ENCODE measurements around the gene LCP2.

LCP2 gene

GRCh38 chr5:170292179-170293104 lies 5.1 kb downstream of the LCP2 start:
- H3K27me3 ChIP-seq (ENCODE audit: control insufficient read depth, insufficient read depth, low read length): peaks cover 3% of the 10 kb centered on the region
- H3K36me3 ChIP-seq (ENCODE audit: insufficient read depth, low read length): no peaks in the 10 kb centered on the region
- H3K9me3 ChIP-seq (replicated peaks; ENCODE audit: low read length): no peaks in the 10 kb centered on the region
- no peak overlapping the region for H3K9ac ChIP-seq (ENCODE audit: low read depth, low read length)
- no peaks in the 10 kb centered on the region for H3K4me1 ChIP-seq (ENCODE audit: control insufficient read depth, insufficient read depth, low read length)
- H3K4me3 ChIP-seq (ENCODE audit: low read length): no peak overlapping the region
- no peak overlapping the region for H3K4me2 ChIP-seq (ENCODE audit: low read length)

- no peak overlapping the region for H3K9ac ChIP-seq (ENCODE audit: low read depth, low read length)
- no peaks in the 10 kb centered on the region for H3K36me3 ChIP-seq (ENCODE audit: insufficient read depth, low read length)
- no peak overlapping the region for H3K4me2 ChIP-seq (ENCODE audit: low read length)
- H3K27me3 ChIP-seq (ENCODE audit: control insufficient read depth, insufficient read depth, low read length): peaks cover 3% of the 10 kb centered on the region
- no peaks in the 10 kb centered on the region for H3K4me1 ChIP-seq (ENCODE audit: control insufficient read depth, insufficient read depth, low read length)
- H3K9me3 ChIP-seq (replicated peaks; ENCODE audit: low read length): no peaks in the 10 kb centered on the region
- H3K4me3 ChIP-seq (ENCODE audit: low read length): no peak overlapping the region
Measured at GRCh38 chr5:170290498-170290897, 7.1 kb downstream of the LCP2 start.

- Histone ChIP-seq H3K4me2 (ENCODE audit: low read length) (no peak overlapping the region), H3K4me1 (ENCODE audit: control insufficient read depth, insufficient read depth, low read length) (no peaks in the 10 kb centered on the region), H3K9ac (ENCODE audit: low read depth, low read length) (no peak overlapping the region), H3K9me3 (replicated peaks; ENCODE audit: low read length) (no peaks in the 10 kb centered on the region), H3K36me3 (ENCODE audit: insufficient read depth, low read length) (no peaks in the 10 kb centered on the region), H3K27me3 (ENCODE audit: control insufficient read depth, insufficient read depth, low read length) (peaks cover 3% of the 10 kb centered on the region), H3K4me3 (ENCODE audit: low read length) (no peak overlapping the region)
Measured at GRCh38 chr5:170289764-170290163, 7.8 kb downstream of the LCP2 start.

- H3K4me2 ChIP-seq (ENCODE audit: low read length): no peak overlapping the region
- no peak overlapping the region for H3K4me3 ChIP-seq (ENCODE audit: low read length)
- H3K36me3 ChIP-seq (ENCODE audit: insufficient read depth, low read length): no peaks in the 10 kb centered on the region
Measured at GRCh38 chr5:170289121-170289520, 8.5 kb downstream of the LCP2 start.

GRCh38 chr5:170288551-170288950 lies 9.0 kb downstream of the LCP2 start:
- Histone ChIP-seq H3K9me3 (replicated peaks; ENCODE audit: low read length) (no peaks in the 10 kb centered on the region), H3K4me3 (ENCODE audit: low read length) (no peak overlapping the region), H3K4me2 (ENCODE audit: low read length) (no peak overlapping the region), H3K27me3 (ENCODE audit: control insufficient read depth, insufficient read depth, low read length) (peaks cover 3% of the 10 kb centered on the region), H3K9ac (ENCODE audit: low read depth, low read length) (no peak overlapping the region), H3K36me3 (ENCODE audit: insufficient read depth, low read length) (no peaks in the 10 kb centered on the region), H3K4me1 (ENCODE audit: control insufficient read depth, insufficient read depth, low read length) (no peaks in the 10 kb centered on the region)

More at GRCh38 chr5:170289121-170289520, 8.5 kb downstream of the LCP2 start:
- Histone ChIP-seq H3K4me1 (ENCODE audit: control insufficient read depth, insufficient read depth, low read length) (no peaks in the 10 kb centered on the region), H3K9ac (ENCODE audit: low read depth, low read length) (no peak overlapping the region), H3K9me3 (replicated peaks; ENCODE audit: low read length) (no peaks in the 10 kb centered on the region), H3K27me3 (ENCODE audit: control insufficient read depth, insufficient read depth, low read length) (peaks cover 3% of the 10 kb centered on the region)

GRCh38 chr5:170288151-170288550 lies 9.4 kb downstream of the LCP2 start:
- H3K4me1 ChIP-seq (ENCODE audit: control insufficient read depth, insufficient read depth, low read length): no peaks in the 10 kb centered on the region
- H3K9ac ChIP-seq (ENCODE audit: low read depth, low read length): no peak overlapping the region
- H3K27me3 ChIP-seq (ENCODE audit: control insufficient read depth, insufficient read depth, low read length): peaks cover 3% of the 10 kb centered on the region
- H3K9me3 ChIP-seq (replicated peaks; ENCODE audit: low read length): no peaks in the 10 kb centered on the region
- H3K4me3 ChIP-seq (ENCODE audit: low read length): no peak overlapping the region
- H3K36me3 ChIP-seq (ENCODE audit: insufficient read depth, low read length): no peaks in the 10 kb centered on the region
- H3K4me2 ChIP-seq (ENCODE audit: low read length): no peak overlapping the region

- Histone ChIP-seq H3K4me3 (ENCODE audit: low read length) (no peak overlapping the region), H3K4me2 (ENCODE audit: low read length) (no peak overlapping the region), H3K27me3 (ENCODE audit: control insufficient read depth, insufficient read depth, low read length) (peaks cover under 1% of the 10 kb centered on the region), H3K9me3 (replicated peaks; ENCODE audit: low read length) (no peaks in the 10 kb centered on the region), H3K9ac (ENCODE audit: low read depth, low read length) (no peak overlapping the region), H3K4me1 (ENCODE audit: control insufficient read depth, insufficient read depth, low read length) (no peaks in the 10 kb centered on the region), H3K36me3 (ENCODE audit: insufficient read depth, low read length) (no peaks in the 10 kb centered on the region)
Measured at GRCh38 chr5:170287532-170287931, 10.0 kb downstream of the LCP2 start.

- no peaks in the 10 kb centered on the region for H3K9me3 ChIP-seq (replicated peaks; ENCODE audit: low read length)
- no peaks in the 10 kb centered on the region for H3K27me3 ChIP-seq (ENCODE audit: control insufficient read depth, insufficient read depth, low read length)
- H3K4me2 ChIP-seq (ENCODE audit: low read length): no peak overlapping the region
- H3K9ac ChIP-seq (ENCODE audit: low read depth, low read length): no peak overlapping the region
- H3K4me3 ChIP-seq (ENCODE audit: low read length): no peak overlapping the region
- H3K36me3 ChIP-seq (ENCODE audit: insufficient read depth, low read length): no peaks in the 10 kb centered on the region
- H3K4me1 ChIP-seq (ENCODE audit: control insufficient read depth, insufficient read depth, low read length): no peaks in the 10 kb centered on the region
Measured at GRCh38 chr5:170286386-170286925, 11.1 kb downstream of the LCP2 start.

GRCh38 chr5:170285181-170285580 lies 12.4 kb downstream of the LCP2 start:
- H3K4me1 ChIP-seq (ENCODE audit: control insufficient read depth, insufficient read depth, low read length): no peaks in the 10 kb centered on the region
- H3K9me3 ChIP-seq (replicated peaks; ENCODE audit: low read length): no peaks in the 10 kb centered on the region

GRCh38 chr5:170284231-170284630 lies 13.3 kb downstream of the LCP2 start:
- Histone ChIP-seq H3K4me1 (ENCODE audit: control insufficient read depth, insufficient read depth, low read length) (no peaks in the 10 kb centered on the region), H3K4me3 (ENCODE audit: low read length) (no peak overlapping the region), H3K4me2 (ENCODE audit: low read length) (no peak overlapping the region), H3K9me3 (replicated peaks; ENCODE audit: low read length) (no peaks in the 10 kb centered on the region), H3K36me3 (ENCODE audit: insufficient read depth, low read length) (no peaks in the 10 kb centered on the region), H3K9ac (ENCODE audit: low read depth, low read length) (no peak overlapping the region), H3K27me3 (ENCODE audit: control insufficient read depth, insufficient read depth, low read length) (no peaks in the 10 kb centered on the region)

More at GRCh38 chr5:170285181-170285580, 12.4 kb downstream of the LCP2 start:
- H3K9ac ChIP-seq (ENCODE audit: low read depth, low read length): no peak overlapping the region
- H3K4me3 ChIP-seq (ENCODE audit: low read length): no peak overlapping the region
- no peak overlapping the region for H3K4me2 ChIP-seq (ENCODE audit: low read length)
- H3K27me3 ChIP-seq (ENCODE audit: control insufficient read depth, insufficient read depth, low read length): no peaks in the 10 kb centered on the region
- no peaks in the 10 kb centered on the region for H3K36me3 ChIP-seq (ENCODE audit: insufficient read depth, low read length)

GRCh38 chr5:170283296-170283695 lies 14.3 kb downstream of the LCP2 start:
- Histone ChIP-seq H3K9ac (ENCODE audit: low read depth, low read length) (no peak overlapping the region), H3K27me3 (ENCODE audit: control insufficient read depth, insufficient read depth, low read length) (no peaks in the 10 kb centered on the region), H3K9me3 (replicated peaks; ENCODE audit: low read length) (no peaks in the 10 kb centered on the region), H3K4me1 (ENCODE audit: control insufficient read depth, insufficient read depth, low read length) (no peaks in the 10 kb centered on the region), H3K36me3 (ENCODE audit: insufficient read depth, low read length) (no peaks in the 10 kb centered on the region), H3K4me3 (ENCODE audit: low read length) (no peak overlapping the region), H3K4me2 (ENCODE audit: low read length) (no peak overlapping the region)

Data from skeletal muscle satellite cell (primary cell).